HepG2 (cell line): ENCODE results near the gene FUNDC1. TPM values are rescaled to one million over a fixed set of nuclear protein-coding genes. Genes with fewer than 3 reads are reported as not detected.

Experiments used
- ATAC-seq: fragments of 200-7000 bp; cut with Tn5 transposase; 3 replicates; pipeline ENCODE4 v1.9.1; 2020; ENCODE audit warnings: mild to moderate bottlenecking, moderate library complexity
- BruUV-seq: library from RNA; stranded (reverse); fragments of 400-500 nt; replicated peaks from 2 replicates; lab custom pipeline; 2021; lab: Mats Ljungman, UMichigan
- CTCF ChIA-PET: fragments of 300-600 bp; formaldehyde crosslinking; extraction: SDS; loops from one replicate; lab custom pipeline; 2021; ENCODE audit warnings: low total read pairs, inconsistent platforms, low intra/inter-chr PET ratio; lab: Yijun Ruan, JAX
- POLR2A ChIA-PET: fragments of 350-600 bp; sonication (Branson Sonifier 250); formaldehyde crosslinking; loops from one replicate; lab custom pipeline; 2020; ENCODE audit warnings: antibody characterized with exemption, inconsistent platforms; lab: Yijun Ruan, JAX
- DNase-seq: peaks from one replicate; pipeline ENCODE4 v3.0.0-alpha.2; 2015; ENCODE audit warnings: low spot score
- FAIRE-seq: peaks from 3 replicates; lab custom pipeline; 2011; peaks lifted over from hg19 to GRCh38; lab: Jason Lieb, UNC
- H2AFZ ChIP-seq: one replicate; pipeline ENCODE4 v1.6.1; 2011; ENCODE audit warnings: low read length, inconsistent platforms
- H3K27ac ChIP-seq: fragments of 300-600 bp; 3 replicates; pipeline ENCODE4 v1.8.0; 2011; ENCODE audit warnings: mixed run types, mild to moderate bottlenecking, mixed read lengths, low read length, inconsistent platforms; ENCODE audit not compliant: insufficient read depth; ENCODE audit errors: extremely low read length
- H3K27me3 ChIP-seq, 2 experiments: fragments of 200-600 bp in 1 of 2; 2 replicates in 1 of 2; 3 replicates in 1 of 2; pipeline versions ENCODE4 v1.6.0 to v1.8.0; 2011; ENCODE audit warnings: low read length in 2 of 2, mild to moderate bottlenecking in 2 of 2, moderate library complexity in 2 of 2, inconsistent platforms in 1 of 2; ENCODE audit not compliant: insufficient read depth in 2 of 2, control insufficient read depth in 1 of 2
- H3K36me3 ChIP-seq, 2 experiments: fragments of 200-600 bp in 1 of 2; replicated peaks in 1 of 2; 2 replicates in 1 of 2; 3 replicates in 1 of 2; pipeline versions ENCODE4 v1.5.1 to v1.8.0; 2011; ENCODE audit warnings: low read length in 2 of 2, inconsistent platforms in 1 of 2; ENCODE audit not compliant: insufficient read depth in 2 of 2, control insufficient read depth in 1 of 2
- H3K4me1 ChIP-seq: 2 replicates; pipeline ENCODE4 v1.5.1; 2012; ENCODE audit warnings: low read length, inconsistent platforms; ENCODE audit not compliant: insufficient read depth
- H3K4me2 ChIP-seq: 2 replicates; pipeline ENCODE4 v1.6.0; 2011; ENCODE audit warnings: low read depth, low read length, inconsistent platforms
- H3K4me3 ChIP-seq, 3 experiments: fragments of 200-600 bp in 1 of 3; sonication (generic), shearing (Covaris generic) in 1 of 3; replicated peaks in 1 of 3; 2 replicates each; pipeline ENCODE4 v1.5.1; 2011 to 2016; ENCODE audit warnings: low read length in 3 of 3, inconsistent platforms in 2 of 3, low read depth in 2 of 3, mild to moderate bottlenecking in 2 of 3, control low read depth in 1 of 3, mixed read lengths in 1 of 3; ENCODE audit not compliant: insufficient read depth in 1 of 3
- H3K79me2 ChIP-seq: one replicate; pipeline ENCODE4 v1.6.1; 2011; ENCODE audit warnings: low read length, inconsistent platforms; ENCODE audit not compliant: insufficient read depth
- H3K9ac ChIP-seq: 2 replicates; pipeline ENCODE4 v1.6.0; 2011; ENCODE audit warnings: mild to moderate bottlenecking, low read depth, low read length, inconsistent platforms; ENCODE audit not compliant: insufficient read depth
- H3K9me3 ChIP-seq: 2 replicates; pipeline ENCODE4 v1.5.1; 2012; ENCODE audit warnings: mild to moderate bottlenecking, low read length
- H4K20me1 ChIP-seq: 2 replicates; pipeline ENCODE4 v1.6.0; 2011; ENCODE audit warnings: inconsistent platforms, mild to moderate bottlenecking, low read length, moderate library complexity; ENCODE audit not compliant: insufficient read depth
- AKAP8 ChIP-seq: sonication (generic); formaldehyde crosslinking; IDR thresholded peaks from 2 replicates; pipeline ENCODE4 v1.5.1; 2020; ENCODE audit warnings: mild to moderate bottlenecking, missing genetic modification reagents
- ELK4 ChIP-seq: sonication (generic); formaldehyde crosslinking; IDR thresholded peaks from 2 replicates; pipeline ENCODE4 v1.9.0; 2021; ENCODE audit warnings: missing genetic modification reagents, borderline replicate concordance
- HDAC2 ChIP-seq: sonication (generic); formaldehyde crosslinking; IDR thresholded peaks from 2 replicates; pipeline ENCODE4 v1.4.0; 2020; ENCODE audit warnings: missing genetic modification reagents
- NFRKB ChIP-seq: fragments of 450-650 bp; IDR thresholded peaks from 2 replicates; pipeline ENCODE4 v1.6.1; 2017
- PAF1 ChIP-seq: IDR thresholded peaks from 2 replicates; pipeline ENCODE4 v1.6.1; 2016; ENCODE audit warnings: missing genetic modification reagents, missing compliant biosample characterization
- PAWR ChIP-seq: sonication (generic); formaldehyde crosslinking; IDR thresholded peaks from 2 replicates; pipeline ENCODE4 v1.4.0; 2020; ENCODE audit warnings: missing genetic modification reagents, mild to moderate bottlenecking, borderline replicate concordance
- PAXIP1 ChIP-seq: sonication (generic); formaldehyde crosslinking; conservative IDR thresholded peaks from 2 replicates; pipeline ENCODE4 v1.4.0; 2020; ENCODE audit warnings: mild to moderate bottlenecking, missing genetic modification reagents, moderate library complexity
- PTBP1 ChIP-seq: fragments of 200-400 bp; formaldehyde crosslinking; IDR thresholded peaks from 2 replicates; pipeline ENCODE4 v1.6.1; 2018; ENCODE audit warnings: low read length, low read depth; ENCODE audit not compliant: poor library complexity, severe bottlenecking
- RFXANK ChIP-seq: IDR thresholded peaks from 2 replicates; pipeline ENCODE4 v1.6.1; 2016
- ZNF703 ChIP-seq: sonication (generic); formaldehyde crosslinking; IDR thresholded peaks from 2 replicates; pipeline ENCODE4 v1.5.1; 2020; ENCODE audit warnings: missing genetic modification reagents, mild to moderate bottlenecking, moderate library complexity, borderline replicate concordance
- WGBS: methylation state at CpG from one replicate; pipeline ENCODE4 v1.1.6; 2017; ENCODE audit warnings: low lambda C conversion rate; 5-methylcytosine and 5-hydroxymethylcytosine counted together
- in situ Hi-C: cut with HindIII; loops from 2 replicates; pipeline ENCODE4 v1.10.0; 2017; ENCODE audit warnings: low pct_unique_long_range_greater_than_20kb; ENCODE audit not compliant: extremely low pct_ligation_motif_present
- intact Hi-C: fragments of 100-400 bp; cut with micrococcal nuclease; formaldehyde crosslinking; loops from one replicate; pipeline ENCODE4 v1.10.0; 2022; ENCODE audit not compliant: unreplicated experiment
- polyA plus RNA-seq, 8 experiments: library from polyadenylated mRNA; depleted of rRNA in 3 of 8; stranded (reverse) in 7 of 8; unstranded in 1 of 8; fragments of >200 nt; fragmentation: Illumina TruSeq in 4 of 8; extraction: Trizol in 4 of 8; gene quantifications; 2 replicates each; pipeline versions ENCODE4 v1.2.1 to v1.2.3, GENCODE V29; 2011 to 2016; ENCODE audit warnings: low read depth in 4 of 8, missing spikeins in 1 of 8, mixed read lengths in 1 of 8; ENCODE audit not compliant: insufficient read depth in 1 of 8
- total RNA-seq, 5 experiments: library from RNA; depleted of rRNA; stranded (reverse); fragments of >200 nt; fragmentation: Illumina TruSeq; extraction: Trizol; gene quantifications; 2 replicates each; pipeline ENCODE4 v1.2.3, GENCODE V29; 2016; ENCODE audit warnings: low read depth in 1 of 5

FUNDC1 gene
- total and polyA plus RNA-seq, 2 of the 13 experiments (the other 11 are each of a cell fraction or from before 2014, with no cell fraction given), result 11.9 to 13.9 TPM

- Histone ChIP-seq H2AFZ (no peak overlapping the region), H3K9ac (no peak overlapping the region), H3K4me3 (no peak overlapping the region), H3K36me3 (no peaks in the 10 kb centered on the region), H3K4me1 (peaks cover 12% of the 10 kb centered on the region; the same call in 1 of the 2 replicates), H4K20me1 (no peaks in the 10 kb centered on the region), H3K79me2 (no peaks in the 10 kb centered on the region), H3K27ac (no peak overlapping the region), H3K27me3 (no peaks in the 10 kb centered on the region), H3K9me3 (no peaks in the 10 kb centered on the region), H3K4me2 (no peak overlapping the region)
- FAIRE-seq (no peak), ATAC-seq (no peak), DNase-seq (no peak)
- 100% methylated on average over 4 of the region's 6 CpGs for WGBS
- no TSS peak for BruUV-seq
- in situ Hi-C loops (no loop called here), intact Hi-C loops (loop anchor here (5.0 kb wide), 1 partner anchor 328 kb away; the partner anchor contains the start of gene KDM6A)
- ChIA-PET POLR2A (no interaction called here), CTCF (no interaction called here)
- TF ChIP-seq PTBP1, result no peak
- TF ChIP-seq RFXANK (CRISPR knock-in tag), result no peak
- TF ChIP-seq NFRKB, result no peak
- TF ChIP-seq PAWR (CRISPR knock-in tag), result no peak
- no peak for TF ChIP-seq PAF1 (CRISPR knock-in tag)
- no peak for TF ChIP-seq ELK4 (CRISPR knock-in tag)
- TF ChIP-seq PAXIP1, result no peak
- TF ChIP-seq HDAC2 (CRISPR knock-in tag), result no peak
- TF ChIP-seq ZNF703 (CRISPR knock-in tag), result no peak
- TF ChIP-seq AKAP8, result no peak
These were observed 1.4 kb upstream of the FUNDC1 start for GRCh38 chrX:44544036-44544435.
